Activated effector memory CD4-positive, alpha-beta T cell treated with anti-CD3 and anti-CD28 coated beads, Interleukin-2, amount 50 U/mL, for 16 hours (primary cell): ENCODE results near the gene NLRP1.
"Not testable (repeated sequence)": the region's sequence is repeated elsewhere in the genome, so short reads cannot be mapped to it uniquely, and the experiment has no call there.

ENCODE experiments used
- DNase-seq: peaks from one replicate; pipeline ENCODE4 v3.0.0-alpha.2; 2020

NLRP1 gene

GRCh38 chr17:5585836-5586521 is 1.7 kb upstream of the NLRP1 start:
- no peak for DNase-seq

- DNase-seq, result no peak
These were observed 1.0 kb upstream of the NLRP1 start for GRCh38 chr17:5585287-5585794.

GRCh38 chr17:5583426-5584382 is 605 bp downstream of the NLRP1 start:
- DNase-seq, result no peak

- no peak for DNase-seq
These were observed 1.8 kb downstream of the NLRP1 start for GRCh38 chr17:5582209-5583185.

GRCh38 chr17:5581655-5582054 is 2.7 kb downstream of the NLRP1 start:
- no peak for DNase-seq

- no peak for DNase-seq
These were observed 3.3 kb downstream of the NLRP1 start for GRCh38 chr17:5580969-5581368.

- DNase-seq, result no peak
These were observed 3.9 kb downstream of the NLRP1 start for GRCh38 chr17:5580367-5580766.

- not testable (repeated sequence) for DNase-seq
These were observed 5.5 kb downstream of the NLRP1 start for GRCh38 chr17:5578768-5579167.

- DNase-seq, result not testable (repeated sequence)
These were observed 11.3 kb downstream of the NLRP1 start for GRCh38 chr17:5573017-5573416.

GRCh38 chr17:5571281-5571680 is 13.0 kb downstream of the NLRP1 start:
- no peak for DNase-seq

GRCh38 chr17:5565808-5566207 is 18.5 kb downstream of the NLRP1 start:
- no peak for DNase-seq

- no peak for DNase-seq
These were observed 20.9 kb downstream of the NLRP1 start for GRCh38 chr17:5563456-5563855.

GRCh38 chr17:5562661-5563360 is 21.5 kb downstream of the NLRP1 start:
- DNase-seq, result peak; percentile 58

- peak; percentile 54 for DNase-seq
These were observed 22.4 kb downstream of the NLRP1 start for GRCh38 chr17:5561736-5562571.

- peak; percentile 53 for DNase-seq
These were observed 23.8 kb downstream of the NLRP1 start for GRCh38 chr17:5560361-5560988.

GRCh38 chr17:5558815-5559785 is 25.2 kb downstream of the NLRP1 start:
- peak; percentile 43 for DNase-seq

- peak; percentile 34 for DNase-seq
These were observed 26.3 kb downstream of the NLRP1 start for GRCh38 chr17:5557990-5558389.

GRCh38 chr17:5557485-5557884 is 26.8 kb downstream of the NLRP1 start:
- no peak for DNase-seq

GRCh38 chr17:5555254-5555653 is 29.1 kb downstream of the NLRP1 start:
- no peak for DNase-seq
